AG10803 (cell line): ENCODE measurements around the gene TMEM184B.

Source experiments
- DNase-seq: peaks from one replicate; pipeline ENCODE4 v3.0.0; 2010; ENCODE audit warnings: low read depth
- H3K4me3 ChIP-seq: 2 replicates; pipeline ENCODE4 v1.5.1; 2011; ENCODE audit warnings: mild to moderate bottlenecking, low read length, control low read depth
- CTCF ChIP-seq: conservative IDR thresholded peaks from 2 replicates; pipeline ENCODE4 v1.5.1; 2011; ENCODE audit warnings: mild to moderate bottlenecking, low read length, control low read depth, inconsistent platforms

The TMEM184B gene

GRCh38 chr22:38170469-38170868 is 102.3 kb downstream of the TMEM184B start:
- TF ChIP-seq CTCF: no peak
- DNase-seq: no peak
- no peak overlapping the region for H3K4me3 ChIP-seq
